ENCODE data around the gene CAV1. TPM values are rescaled to one million over a fixed set of nuclear protein-coding genes. Genes with fewer than 3 reads are reported as not detected.

Gene CAV1
- total RNA-seq, 4 donors from 2014 or later: 445 to 895 (median 578) TPM

- TF ChIP-seq, protein P1, sequence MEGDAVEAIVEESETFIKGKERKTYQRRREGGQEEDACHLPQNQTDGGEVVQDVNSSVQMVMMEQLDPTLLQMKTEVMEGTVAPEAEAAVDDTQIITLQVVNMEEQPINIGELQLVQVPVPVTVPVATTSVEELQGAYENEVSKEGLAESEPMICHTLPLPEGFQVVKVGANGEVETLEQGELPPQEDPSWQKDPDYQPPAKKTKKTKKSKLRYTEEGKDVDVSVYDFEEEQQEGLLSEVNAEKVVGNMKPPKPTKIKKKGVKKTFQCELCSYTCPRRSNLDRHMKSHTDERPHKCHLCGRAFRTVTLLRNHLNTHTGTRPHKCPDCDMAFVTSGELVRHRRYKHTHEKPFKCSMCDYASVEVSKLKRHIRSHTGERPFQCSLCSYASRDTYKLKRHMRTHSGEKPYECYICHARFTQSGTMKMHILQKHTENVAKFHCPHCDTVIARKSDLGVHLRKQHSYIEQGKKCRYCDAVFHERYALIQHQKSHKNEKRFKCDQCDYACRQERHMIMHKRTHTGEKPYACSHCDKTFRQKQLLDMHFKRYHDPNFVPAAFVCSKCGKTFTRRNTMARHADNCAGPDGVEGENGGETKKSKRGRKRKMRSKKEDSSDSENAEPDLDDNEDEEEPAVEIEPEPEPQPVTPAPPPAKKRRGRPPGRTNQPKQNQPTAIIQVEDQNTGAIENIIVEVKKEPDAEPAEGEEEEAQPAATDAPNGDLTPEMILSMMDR (IDR thresholded peaks at IDR 0.05; ENCODE audit: low read depth): no peak
These were observed 82.5 kb downstream of the CAV1 start for GRCh38 chr7:116607299-116607698.

- TF ChIP-seq, protein P1 (IDR thresholded peaks at IDR 0.05; ENCODE audit: low read depth): no peak
These were observed 85.4 kb downstream of the CAV1 start for GRCh38 chr7:116610210-116610609.

GRCh38 chr7:116610721-116611120, 85.9 kb downstream of the CAV1 start:
- TF ChIP-seq, protein P1 (IDR thresholded peaks at IDR 0.05; ENCODE audit: low read depth): no peak

Small RNA genes within 50 kb of the gene (small RNA-seq; reads per million reads assigned to genes)
- gene AC006159.2: not detected

Other genes starting within 250 kb of the CAV1 start
- gene CAV2, start 25.3 kb upstream of the CAV1 start, total RNA-seq: 100 to 1,000 TPM; 122 to 246 (median 202) TPM
- 10 to 100 TPM; 15.6 to 49.5 (median 40.7) TPM for gene MET, start 147.2 kb downstream of the CAV1 start, total RNA-seq

Data from subcutaneous adipose tissue (tissue), 4 donors.